Upper lobe of left lung (tissue), 6 donors: Measurements from ENCODE around the gene BANF1. TPM values are rescaled to one million over a fixed set of nuclear protein-coding genes. Genes with fewer than 3 reads are reported as not detected.
A peak's percentile ranks its signal among the peaks of the same experiment; 100 is the strongest.

Source experiments
- ATAC-seq, 2 donors: fragments of 200-7000 bp; cut with Tn5 transposase; one replicate each; pipeline ENCODE4 v1.9.1; 2022; ENCODE audit warnings: mild to moderate bottlenecking in 2 of 2, moderate library complexity in 2 of 2; ENCODE audit not compliant: low FRiP score in 2 of 2
- DNase-seq, 2 donors: peaks; one replicate each; pipeline ENCODE4 v3.0.0-alpha.2; 2019 to 2020
- H3K27ac ChIP-seq, 4 donors: fragments of 200-600 bp; sonication (generic); one replicate each; pipeline ENCODE4 v1.5.1; 2016 to 2019
- H3K27me3 ChIP-seq, 4 donors: fragments of 200-600 bp; sonication (generic); one replicate each; pipeline ENCODE4 v1.5.1; 2017 to 2019
- H3K36me3 ChIP-seq, 4 donors: fragments of 200-600 bp; sonication (generic); one replicate each; pipeline ENCODE4 v1.5.1; 2016 to 2019
- H3K4me1 ChIP-seq, 4 donors: fragments of 200-600 bp; sonication (generic); one replicate each; pipeline ENCODE4 v1.5.1; 2018 to 2019
- H3K4me3 ChIP-seq, 4 donors: fragments of 200-600 bp; sonication (generic); one replicate each; pipeline ENCODE4 v1.5.1; 2017 to 2019; ENCODE audit warnings: mild to moderate bottlenecking in 2 of 4, moderate library complexity in 1 of 4
- H3K9me3 ChIP-seq, 4 donors: fragments of 200-600 bp; sonication (generic); one replicate each; pipeline ENCODE4 v1.5.1; 2018 to 2019
- EP300 ChIP-seq, 4 donors: sonication (generic); formaldehyde crosslinking; IDR thresholded peaks; one replicate each; pipeline ENCODE4 v1.5.1; 2017; ENCODE audit warnings: antibody characterized with exemption in 4 of 4, control low read depth in 2 of 4
- POLR2A ChIP-seq, 4 donors: fragments of 450-650 bp; IDR thresholded peaks; one replicate each; pipeline ENCODE4 v1.5.1; 2016 to 2017; ENCODE audit warnings: antibody characterized with exemption in 4 of 4, mild to moderate bottlenecking in 2 of 4
- POLR2AphosphoS5 ChIP-seq, 2 donors: sonication (generic); formaldehyde crosslinking; IDR thresholded peaks; one replicate each; pipeline ENCODE4 v1.5.1; 2017; ENCODE audit warnings: antibody characterized with exemption in 2 of 2
- WGBS, 2 donors: methylation state at CpG; one replicate each; pipeline ENCODE4 v1.1.5; 2017 to 2018; 5-methylcytosine and 5-hydroxymethylcytosine counted together
- total RNA-seq, 6 donors: library from RNA; depleted of rRNA in 4 of 6; stranded (reverse); fragments of >200 nt in 4 of 6; gene quantifications; one replicate each; pipeline versions ENCODE4 v1.1.0 to v1.2.1, GENCODE V29; 2016 to 2021
- TF ChIP-seq, protein P1 (sequence below), 6 experiments: fragments of 450-650 bp in 4 of 6; fragments of 200-600 bp in 2 of 6; sonication (generic) in 2 of 6; IDR thresholded peaks; one replicate each; pipeline ENCODE4 v1.5.1; 2016 to 2019; ENCODE audit warnings: antibody characterized with exemption in 6 of 6
- donor health status: DM: no; HTN: no; CAD: no; lungs with moderate emphysema.
- donor health status: DM: no; HTN: yes; CAD: no; lungs with severe emphysema.

The BANF1 gene
- total RNA-seq, 6 donors from 2014 or later = 32.5 to 201 (median 53.8) TPM

DNA sequence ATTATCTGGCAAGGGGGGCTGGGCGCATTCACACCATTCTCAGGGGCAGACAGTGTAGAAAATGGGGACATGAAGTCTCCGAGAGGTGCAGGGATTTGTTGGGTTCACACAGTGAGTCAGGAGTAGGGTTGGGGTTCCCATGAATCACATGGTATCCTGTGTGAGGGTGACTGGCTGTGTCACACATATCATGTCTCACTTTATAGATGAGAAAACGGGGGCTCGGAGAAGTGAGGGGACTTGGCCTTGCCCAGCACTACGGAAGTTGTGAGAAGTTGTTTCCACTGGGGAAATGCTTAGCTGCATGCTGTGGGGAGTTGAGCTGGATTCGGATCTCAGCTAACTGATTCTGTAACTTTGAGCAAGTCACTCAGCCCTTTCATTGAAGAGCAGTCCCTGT, 42.5 kb downstream of the BANF1 start:
- TF ChIP-seq, protein P1, sequence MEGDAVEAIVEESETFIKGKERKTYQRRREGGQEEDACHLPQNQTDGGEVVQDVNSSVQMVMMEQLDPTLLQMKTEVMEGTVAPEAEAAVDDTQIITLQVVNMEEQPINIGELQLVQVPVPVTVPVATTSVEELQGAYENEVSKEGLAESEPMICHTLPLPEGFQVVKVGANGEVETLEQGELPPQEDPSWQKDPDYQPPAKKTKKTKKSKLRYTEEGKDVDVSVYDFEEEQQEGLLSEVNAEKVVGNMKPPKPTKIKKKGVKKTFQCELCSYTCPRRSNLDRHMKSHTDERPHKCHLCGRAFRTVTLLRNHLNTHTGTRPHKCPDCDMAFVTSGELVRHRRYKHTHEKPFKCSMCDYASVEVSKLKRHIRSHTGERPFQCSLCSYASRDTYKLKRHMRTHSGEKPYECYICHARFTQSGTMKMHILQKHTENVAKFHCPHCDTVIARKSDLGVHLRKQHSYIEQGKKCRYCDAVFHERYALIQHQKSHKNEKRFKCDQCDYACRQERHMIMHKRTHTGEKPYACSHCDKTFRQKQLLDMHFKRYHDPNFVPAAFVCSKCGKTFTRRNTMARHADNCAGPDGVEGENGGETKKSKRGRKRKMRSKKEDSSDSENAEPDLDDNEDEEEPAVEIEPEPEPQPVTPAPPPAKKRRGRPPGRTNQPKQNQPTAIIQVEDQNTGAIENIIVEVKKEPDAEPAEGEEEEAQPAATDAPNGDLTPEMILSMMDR (IDR thresholded peaks at IDR 0.05) = no peak
- TF ChIP-seq POLR2A (IDR thresholded peaks at IDR 0.05) = no peak
- no peak for TF ChIP-seq EP300 (IDR thresholded peaks at IDR 0.05)
- no peak for TF ChIP-seq POLR2AphosphoS5 (IDR thresholded peaks at IDR 0.05)
- Histone ChIP-seq H3K9me3 (no peaks in the 10 kb centered on the region), H3K27me3 (peaks cover 0 to 15% (median 7%) of the 10 kb centered on the region in 4 donors), H3K36me3 (no peaks in the 10 kb centered on the region), H3K4me3 (no peak overlapping the region), H3K27ac (no peak overlapping the region), H3K4me1 (peaks cover 4 to 14% (median 11%) of the 10 kb centered on the region in 4 donors)
- WGBS, 2 donors = 57 to 70% methylated on average over 6 of the region's 6 CpGs
- no peak for ATAC-seq
- no peak for DNase-seq

DNA sequence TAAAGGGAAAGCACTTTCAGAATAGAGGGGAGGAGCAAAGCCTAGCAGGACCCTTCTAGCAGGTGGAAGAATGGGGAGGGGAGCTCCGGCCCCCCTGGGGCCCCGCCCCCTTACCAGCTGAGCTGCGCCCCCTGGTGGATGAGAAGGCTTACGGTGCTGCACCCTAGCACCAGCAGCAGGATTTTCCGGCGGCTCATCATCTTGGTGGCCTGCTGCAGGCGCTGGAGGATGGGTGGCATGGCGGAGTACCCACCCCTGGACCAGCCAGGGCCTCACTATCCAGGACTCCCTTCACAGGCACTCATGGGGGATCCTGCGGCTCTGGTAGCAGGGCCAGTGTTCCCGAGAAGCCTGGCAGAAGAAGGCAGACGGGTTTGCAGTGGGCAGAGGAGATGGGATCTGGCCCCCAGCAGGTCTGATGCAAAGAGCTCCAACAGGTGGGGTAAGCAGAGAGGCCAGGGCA, 42.9 kb downstream of the BANF1 start:
- ATAC-seq (peak; percentile 79 to 91), DNase-seq (peak; percentile 75 to 90)
- Histone ChIP-seq H3K4me1 (peaks cover 4 to 14% (median 11%) of the 10 kb centered on the region in 4 donors), H3K36me3 (no peaks in the 10 kb centered on the region), H3K4me3 (no peak overlapping the region), H3K27me3 (peaks cover 0 to 15% (median 7%) of the 10 kb centered on the region in 4 donors), H3K27ac (no peak overlapping the region), H3K9me3 (no peaks in the 10 kb centered on the region)
- WGBS, 2 donors = 10 to 42% methylated on average over 4 to 6 of the region's 11 CpGs
- no peak for TF ChIP-seq POLR2AphosphoS5 (IDR thresholded peaks at IDR 0.05)
- TF ChIP-seq, protein P1 (IDR thresholded peaks at IDR 0.05) = peak; percentile 79 to 96 (median 89)

DNA sequence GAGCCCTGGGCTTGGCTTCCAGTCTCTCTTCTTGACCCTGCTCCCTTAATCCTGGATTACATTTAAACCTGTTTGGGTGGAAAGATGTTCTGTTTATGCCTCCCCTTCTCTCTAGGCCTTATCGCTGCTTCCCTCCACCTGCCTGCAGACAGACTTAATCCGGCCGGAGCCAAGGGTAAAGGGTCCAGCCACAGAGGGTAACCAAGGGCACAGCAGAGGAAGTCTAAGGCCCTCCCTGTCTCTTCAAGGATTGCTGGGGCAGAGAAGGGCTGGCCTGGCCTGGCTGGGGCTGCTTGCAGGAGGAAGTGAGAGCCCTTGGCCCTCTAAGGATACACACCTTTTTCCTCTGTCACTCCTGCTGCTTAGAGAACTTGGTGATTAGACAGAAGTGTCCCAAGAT, 44.6 kb downstream of the BANF1 start:
- Histone ChIP-seq H3K27me3 (peaks cover 0 to 15% (median 7%) of the 10 kb centered on the region in 4 donors), H3K9me3 (no peaks in the 10 kb centered on the region), H3K4me3 (no peak overlapping the region), H3K4me1 (peaks cover 12 to 25% (median 18%) of the 10 kb centered on the region in 4 donors), H3K27ac (no peak overlapping the region), H3K36me3 (no peaks in the 10 kb centered on the region)
- 93% methylated on average over 3 of the region's 3 CpGs for WGBS, 2 donors
- no peak for ATAC-seq
- DNase-seq = no peak
- TF ChIP-seq POLR2AphosphoS5 (IDR thresholded peaks at IDR 0.05) (no peak), POLR2A (IDR thresholded peaks at IDR 0.05) (no peak), EP300 (IDR thresholded peaks at IDR 0.05) (no peak)
- TF ChIP-seq, protein P1 (IDR thresholded peaks at IDR 0.05) = no peak

DNA sequence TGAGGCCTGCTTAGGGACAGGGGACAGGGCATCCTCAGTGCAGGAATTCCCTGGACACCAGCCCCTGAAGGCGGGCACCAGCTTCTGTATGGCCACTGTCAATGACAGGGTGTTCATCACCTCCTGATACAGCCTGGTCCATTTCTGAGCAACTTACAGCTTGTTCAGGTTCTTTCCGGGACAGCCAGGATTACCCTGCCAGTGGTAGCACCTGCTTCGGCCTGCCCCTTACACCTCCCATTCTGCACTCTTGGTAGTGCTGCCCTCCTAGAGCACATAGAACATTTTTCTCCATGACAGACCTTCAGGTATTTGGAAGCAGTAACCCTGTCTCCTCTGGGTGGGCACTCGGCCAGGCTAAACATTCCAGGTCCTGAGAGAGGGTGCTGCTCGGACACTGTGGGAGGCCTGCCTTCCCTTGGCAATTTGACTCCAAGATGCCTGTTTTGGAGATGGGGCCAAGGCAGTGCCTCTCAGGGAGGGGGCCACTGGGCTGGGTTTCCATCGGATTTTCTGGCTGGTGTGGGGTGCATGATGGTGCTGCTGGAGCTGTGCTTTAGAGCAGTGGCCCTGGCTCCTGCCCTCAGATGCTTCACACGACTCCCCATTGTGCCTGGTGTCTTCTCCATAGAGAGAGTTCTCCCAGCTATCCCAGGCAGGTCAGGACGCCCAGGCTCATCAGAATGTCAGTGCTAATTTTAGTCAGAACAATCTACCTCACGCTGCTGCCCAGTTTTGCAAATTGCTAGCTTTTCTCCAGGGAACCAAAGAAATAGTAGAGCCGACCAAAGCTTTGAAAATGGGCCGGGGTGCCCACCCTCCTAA, 45.5 kb downstream of the BANF1 start:
- TF ChIP-seq, protein P1 (IDR thresholded peaks at IDR 0.05) = no peak
- TF ChIP-seq EP300 (IDR thresholded peaks at IDR 0.05) = no peak
- no peak for TF ChIP-seq POLR2AphosphoS5 (IDR thresholded peaks at IDR 0.05)
- TF ChIP-seq POLR2A (IDR thresholded peaks at IDR 0.05) = no peak
- H3K4me3 ChIP-seq = no peak overlapping the region
- WGBS, 2 donors = 79 to 81% methylated on average over 6 to 11 of the region's 11 CpGs
- ATAC-seq (no peak), DNase-seq (no peak)
- H3K4me1 ChIP-seq = peaks cover 13 to 28% (median 18%) of the 10 kb centered on the region in 4 donors
- H3K36me3 ChIP-seq = no peaks in the 10 kb centered on the region
- H3K27me3 ChIP-seq = peaks cover 0 to 15% (median 7%) of the 10 kb centered on the region in 4 donors
- no peaks in the 10 kb centered on the region for H3K9me3 ChIP-seq
- H3K27ac ChIP-seq = no peak overlapping the region
